ENCODE results near the gene PRKAG1. TPM values are rescaled to one million over a fixed set of nuclear protein-coding genes. Genes with fewer than 3 reads are reported as not detected.

The PRKAG1 gene
- total and polyA plus RNA-seq, 4 donors = 15.5 to 31.5 (median 20.9) TPM

GRCh38 chr12:48995086-48995879, 23.3 kb downstream of the PRKAG1 start:
- Histone ChIP-seq H3K36me3 (ENCODE audit: control insufficient read depth in 4 of 4, insufficient read depth in 3 of 4, low read depth in 1 of 4, low read length in 3 of 4) (no peaks in the 10 kb centered on the region), H3K27ac (ENCODE audit: low read depth in 1 of 2, low read length in 2 of 2) (no peak overlapping the region), H3K9me3 (ENCODE audit: control insufficient read depth in 4 of 4, low read length in 3 of 4) (no peaks in the 10 kb centered on the region), H3K27me3 (ENCODE audit: control insufficient read depth in 4 of 4, insufficient read depth in 4 of 4, low read length in 3 of 4) (peaks cover 0 to 4% (median 0%) of the 10 kb centered on the region in 4 donors), H3K4me3 (ENCODE audit: low read depth in 1 of 3, low read length in 3 of 3) (peak overlapping the region in 1 of 3 donors; percentile 34), H3K9ac (ENCODE audit: low read depth in 1 of 2, low read length in 2 of 2) (peak overlapping the region in 1 of 2 donors; percentile 42), H3K4me1 (ENCODE audit: control insufficient read depth in 4 of 4, insufficient read depth in 4 of 4, low read length in 3 of 4) (peaks cover 20 to 41% (median 32%) of the 10 kb centered on the region in 4 donors)
- 7% methylated on average over 32 of the region's 32 CpGs for WGBS
- DNase-seq (ENCODE audit: low spot score) = peak; percentile 63
- no peak for TF ChIP-seq HNF4G (IDR thresholded peaks at IDR 0.05)
- TF ChIP-seq RAD21 (IDR thresholded peaks at IDR 0.05) = peak; percentile 77 to 78
- TF ChIP-seq YY1 (IDR thresholded peaks at IDR 0.05) = no peak
- no peak for TF ChIP-seq ATF3 (IDR thresholded peaks at IDR 0.05)
- no peak for TF ChIP-seq MAX (IDR thresholded peaks at IDR 0.05)
- TF ChIP-seq CTCF (IDR thresholded peaks at IDR 0.05; ENCODE audit: low read depth, low read length, missing input control) = peak; percentile 84
- no peak for TF ChIP-seq ZBTB33 (IDR thresholded peaks at IDR 0.05)

- H3K27me3 ChIP-seq (ENCODE audit: control insufficient read depth in 4 of 4, insufficient read depth in 4 of 4, low read length in 3 of 4) = peaks cover 0 to 4% (median 1%) of the 10 kb centered on the region in 4 donors
- DNase-seq (ENCODE audit: low spot score) = no peak
Observed at GRCh38 chr12:48994224-48995085, 24.1 kb downstream of the PRKAG1 start.

More at GRCh38 chr12:48994224-48995085, 24.1 kb downstream of the PRKAG1 start:
- Histone ChIP-seq H3K9ac (ENCODE audit: low read depth in 1 of 2, low read length in 2 of 2) (no peak overlapping the region), H3K4me3 (ENCODE audit: low read depth in 1 of 3, low read length in 3 of 3) (no peak overlapping the region), H3K4me1 (ENCODE audit: control insufficient read depth in 4 of 4, insufficient read depth in 4 of 4, low read length in 3 of 4) (peaks cover 17 to 34% (median 26%) of the 10 kb centered on the region in 4 donors), H3K36me3 (ENCODE audit: control insufficient read depth in 4 of 4, insufficient read depth in 3 of 4, low read depth in 1 of 4, low read length in 3 of 4) (no peaks in the 10 kb centered on the region), H3K27ac (ENCODE audit: low read depth in 1 of 2, low read length in 2 of 2) (no peak overlapping the region), H3K9me3 (ENCODE audit: control insufficient read depth in 4 of 4, low read length in 3 of 4) (no peaks in the 10 kb centered on the region)
- WGBS = 30% methylated on average over 32 of the region's 32 CpGs
- TF ChIP-seq HNF4A (conservative IDR thresholded peaks at IDR 0.05) = peak; percentile 39 to 76
- no peak for TF ChIP-seq ATF3 (IDR thresholded peaks at IDR 0.05)
- TF ChIP-seq CTCF (IDR thresholded peaks at IDR 0.05; ENCODE audit: low read depth, low read length, missing input control) = no peak
- TF ChIP-seq FOXA2 (IDR thresholded peaks at IDR 0.05) = no peak
- no peak for TF ChIP-seq RAD21 (IDR thresholded peaks at IDR 0.05)

All from liver (tissue), 9 donors.